Measurements from ENCODE around the gene SLC15A5. TPM values are rescaled to one million over a fixed set of nuclear protein-coding genes. Genes with fewer than 3 reads are reported as not detected.

The SLC15A5 gene
- total and polyA plus RNA-seq, 2 of the 4 experiments (the other 2 are of a cell fraction), result not detected

- Histone ChIP-seq H3K9me3 (ENCODE audit: control insufficient read depth, insufficient read depth, low read length) (no peaks in the 10 kb centered on the region), H4K20me1 (ENCODE audit: insufficient read depth, low read length) (no peaks in the 10 kb centered on the region), H3K9ac (ENCODE audit: low read depth, low read length) (no peak overlapping the region), H2BK20ac (ENCODE audit: low read depth, low read length) (no peak overlapping the region), H4K5ac (ENCODE audit: low read depth, low read length) (no peak overlapping the region), H4K8ac (ENCODE audit: low read depth in 2 of 2, low read length in 2 of 2) (no peak overlapping the region), H2BK15ac (ENCODE audit: low read depth, low read length) (no peak overlapping the region), H2BK120ac (ENCODE audit: low read depth, low read length) (no peak overlapping the region), H3K27me3 (ENCODE audit: control insufficient read depth, insufficient read depth, low read length) (peaks cover 2% of the 10 kb centered on the region; the same call in 1 of the 2 replicates), H3K23ac (ENCODE audit: low read depth, low read length) (no peak overlapping the region), H3K4me2 (ENCODE audit: low read depth, low read length) (no peak overlapping the region), H3K36me3 (ENCODE audit: control insufficient read depth, insufficient read depth, low read length) (no peaks in the 10 kb centered on the region), H3K27ac (ENCODE audit: insufficient read depth, low read length) (no peak overlapping the region), H3K4me3 (ENCODE audit: insufficient read depth, low read depth, low read length) (no peak overlapping the region), H3K14ac (replicated peaks; ENCODE audit: low read depth, low read length) (no peak overlapping the region), H3K4ac (ENCODE audit: low read depth, low read length) (no peak overlapping the region), H3K18ac (ENCODE audit: low read depth, low read length) (no peak overlapping the region), H3K79me1 (ENCODE audit: low read depth in 1 of 2, low read length in 2 of 2) (no peaks in the 10 kb centered on the region), H2AK9ac (replicated peaks; ENCODE audit: low read depth, low read length, poor library complexity) (no peak overlapping the region), H2AK5ac (ENCODE audit: low read depth, low read length) (no peak overlapping the region), H4K91ac (ENCODE audit: insufficient read depth, low read depth, low read length) (no peak overlapping the region), H2AFZ (replicated peaks; ENCODE audit: low read length, poor library complexity) (no peak overlapping the region), H2BK5ac (ENCODE audit: low read depth, low read length, poor library complexity, severe bottlenecking) (no peak overlapping the region), H3K56ac (ENCODE audit: extremely low read depth, insufficient read depth, low read length) (no peak overlapping the region), H3K9me1 (ENCODE audit: insufficient read depth, low read length) (no peaks in the 10 kb centered on the region), H3K4me1 (ENCODE audit: control insufficient read depth, insufficient read depth, low read length) (no peaks in the 10 kb centered on the region)
- WGBS, 2 experiments (ENCODE audit: extremely low coverage in 2 of 2, insufficient read length in 1 of 2), result 20% methylated on average over 1 of the region's 3 CpGs; no CpG with 5 or more reads in 1 of the 2 experiments
- in situ Hi-C loops (cut with MboI; ENCODE audit: low sequenced_read_pairs), result no loop called here
- dilution Hi-C loops (cut with HindIII; ENCODE audit: low sequenced_read_pairs, unreplicated experiment), result no loop called here
- ATAC-seq (ENCODE audit: low read depth) (no peak), DNase-seq (no peak)
- CTCF ChIA-PET, result no interaction called here
- intact Hi-C loops (cut with micrococcal nuclease), result no loop called here
- POLR2A ChIA-PET (ENCODE audit: unreplicated experiment), result interaction anchor here (0.6 kb wide), 1 partner anchor 151 kb away, joined by 3 read pairs; no protein-coding TSS in a partner anchor
- TF ChIP-seq ELK1 (IDR thresholded peaks at IDR 0.05; ENCODE audit: borderline replicate concordance, low read depth, low read length) (no peak), MAFK (IDR thresholded peaks at IDR 0.05; ENCODE audit: low read depth, low read length) (no peak), CTCF (conservative IDR thresholded peaks at IDR 0.05; ENCODE audit: low read depth, low read length) (no peak), RCOR1 (IDR thresholded peaks at IDR 0.05; ENCODE audit: insufficient replicate concordance, low read length) (no peak), SMC3 (IDR thresholded peaks at IDR 0.05; ENCODE audit: low read depth, low read length) (no peak), BHLHE40 (IDR thresholded peaks at IDR 0.05; ENCODE audit: low read depth, low read length) (no peak), FOS (IDR thresholded peaks at IDR 0.05; ENCODE audit: low read depth, low read length) (no peak), MAZ (IDR thresholded peaks at IDR 0.05; ENCODE audit: borderline replicate concordance, low read depth, low read length) (no peak), CHD1 (IDR thresholded peaks at IDR 0.05; ENCODE audit: low read depth, low read length) (no peak), USF2 (IDR thresholded peaks at IDR 0.05; ENCODE audit: low read depth, low read length) (no peak), POLR2A (IDR thresholded peaks at IDR 0.05; ENCODE audit: low read depth, low read length) (no peak)
- BruUV-seq (replicated peaks), result no TSS peak
Measured at GRCh38 chr12:16175840-16176239, 101.6 kb downstream of the SLC15A5 start.

All from IMR-90 (cell line).